ENCODE data around the gene PCDHGB6.

The PCDHGB6 gene

GRCh38 chr5:141399555-141400258 lies 8.1 kb upstream of the PCDHGB6 start:
- TF ChIP-seq CTCF (IDR thresholded peaks at IDR 0.05; ENCODE audit: unreplicated experiment in 3 of 3): no peak
- H3K9me3 Mint-ChIP-seq: peaks cover 63% of the 10 kb centered on the region
- H3K27me3 Mint-ChIP-seq (ENCODE audit: low read depth): no peaks in the 10 kb centered on the region
- H3K4me3 Mint-ChIP-seq: no peak overlapping the region
- no peaks in the 10 kb centered on the region for H3K4me1 Mint-ChIP-seq
- H3K36me3 Mint-ChIP-seq (ENCODE audit: low read depth): peaks cover 48% of the 10 kb centered on the region
- H3K27ac Mint-ChIP-seq: no peak overlapping the region

GRCh38 chr5:141402553-141403243 lies 5.1 kb upstream of the PCDHGB6 start, which contains the start of gene PCDHGA9:
Gene PCDHGA9 (plus strand): TSS chr5:141402778. CDS start chr5:141402953, 175 bp downstream.
- H3K27ac Mint-ChIP-seq: no peak within 1 kb of the TSS
- H3K27me3 Mint-ChIP-seq (ENCODE audit: low read depth): peaks cover 7% of the 10 kb centered on the region
- no peaks in the 10 kb centered on the region for H3K4me1 Mint-ChIP-seq

GRCh38 chr5:141403387-141403786 lies 4.4 kb upstream of the PCDHGB6 start:
- H3K4me3 Mint-ChIP-seq: no peak overlapping the region
- H3K4me1 Mint-ChIP-seq: peaks cover 4% of the 10 kb centered on the region
- peaks cover 11% of the 10 kb centered on the region for H3K27me3 Mint-ChIP-seq (ENCODE audit: low read depth)
- TF ChIP-seq CTCF (IDR thresholded peaks at IDR 0.05; ENCODE audit: unreplicated experiment in 3 of 3): no peak
- peaks cover 53% of the 10 kb centered on the region for H3K36me3 Mint-ChIP-seq (ENCODE audit: low read depth)
- no peak overlapping the region for H3K27ac Mint-ChIP-seq
- peaks cover 70% of the 10 kb centered on the region for H3K9me3 Mint-ChIP-seq

More at GRCh38 chr5:141402553-141403243, 5.1 kb upstream of the PCDHGB6 start, which contains the start of gene PCDHGA9:
- no peak for TF ChIP-seq CTCF (IDR thresholded peaks at IDR 0.05; ENCODE audit: unreplicated experiment in 3 of 3)
- peaks cover 63% of the 10 kb centered on the region for H3K9me3 Mint-ChIP-seq
- H3K4me3 Mint-ChIP-seq: no peak within 1 kb of the TSS
- H3K36me3 Mint-ChIP-seq (ENCODE audit: low read depth): peaks cover 47% of the 10 kb centered on the region

GRCh38 chr5:141409598-141410306 lies 1.9 kb downstream of the PCDHGB6 start:
- TF ChIP-seq CTCF (IDR thresholded peaks at IDR 0.05; ENCODE audit: unreplicated experiment in 3 of 3): no peak
- peaks cover 73% of the 10 kb centered on the region for H3K9me3 Mint-ChIP-seq
- H3K36me3 Mint-ChIP-seq (ENCODE audit: low read depth): peaks cover 87% of the 10 kb centered on the region
- peak overlapping the region in 2 of 3 experiments; percentile 56 to 86 for H3K27ac Mint-ChIP-seq
- peaks cover 15% of the 10 kb centered on the region for H3K4me1 Mint-ChIP-seq
- H3K4me3 Mint-ChIP-seq: peak overlapping the region; percentile 77 to 95 (median 80)
- H3K27me3 Mint-ChIP-seq (ENCODE audit: low read depth): peaks cover 27% of the 10 kb centered on the region

- no peak overlapping the region for H3K27ac Mint-ChIP-seq
- peaks cover 15% of the 10 kb centered on the region for H3K4me1 Mint-ChIP-seq
- peaks cover 92% of the 10 kb centered on the region for H3K36me3 Mint-ChIP-seq (ENCODE audit: low read depth)
- H3K27me3 Mint-ChIP-seq (ENCODE audit: low read depth): peaks cover 23% of the 10 kb centered on the region
- peak overlapping the region; percentile 50 to 72 (median 69) for H3K4me3 Mint-ChIP-seq
- TF ChIP-seq CTCF (IDR thresholded peaks at IDR 0.05; ENCODE audit: unreplicated experiment in 3 of 3): no peak
- peaks cover 75% of the 10 kb centered on the region for H3K9me3 Mint-ChIP-seq
Measured at GRCh38 chr5:141411575-141411974, 3.8 kb downstream of the PCDHGB6 start.
